ENCODE results near the gene NCOA4.

DNA sequence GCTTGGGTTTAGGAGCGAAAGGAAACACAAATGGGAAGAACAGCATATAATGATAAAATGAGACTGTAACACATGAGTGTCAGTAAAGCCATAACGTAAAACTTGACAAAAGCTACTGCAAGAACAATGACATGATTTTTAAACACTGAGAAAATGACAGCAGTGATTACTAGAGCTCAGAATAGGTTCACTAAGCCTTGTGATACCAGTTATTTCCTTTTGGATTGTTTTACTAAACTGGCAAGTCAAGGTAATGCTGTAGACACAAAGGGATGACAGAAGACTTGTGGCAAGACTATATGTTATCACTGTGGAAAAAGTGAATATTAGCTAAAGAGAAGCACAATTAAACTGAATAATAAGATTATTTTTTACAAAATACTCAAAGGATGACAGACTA lies 12.7 kb downstream of the NCOA4 start:
- TF ChIP-seq, protein P1, sequence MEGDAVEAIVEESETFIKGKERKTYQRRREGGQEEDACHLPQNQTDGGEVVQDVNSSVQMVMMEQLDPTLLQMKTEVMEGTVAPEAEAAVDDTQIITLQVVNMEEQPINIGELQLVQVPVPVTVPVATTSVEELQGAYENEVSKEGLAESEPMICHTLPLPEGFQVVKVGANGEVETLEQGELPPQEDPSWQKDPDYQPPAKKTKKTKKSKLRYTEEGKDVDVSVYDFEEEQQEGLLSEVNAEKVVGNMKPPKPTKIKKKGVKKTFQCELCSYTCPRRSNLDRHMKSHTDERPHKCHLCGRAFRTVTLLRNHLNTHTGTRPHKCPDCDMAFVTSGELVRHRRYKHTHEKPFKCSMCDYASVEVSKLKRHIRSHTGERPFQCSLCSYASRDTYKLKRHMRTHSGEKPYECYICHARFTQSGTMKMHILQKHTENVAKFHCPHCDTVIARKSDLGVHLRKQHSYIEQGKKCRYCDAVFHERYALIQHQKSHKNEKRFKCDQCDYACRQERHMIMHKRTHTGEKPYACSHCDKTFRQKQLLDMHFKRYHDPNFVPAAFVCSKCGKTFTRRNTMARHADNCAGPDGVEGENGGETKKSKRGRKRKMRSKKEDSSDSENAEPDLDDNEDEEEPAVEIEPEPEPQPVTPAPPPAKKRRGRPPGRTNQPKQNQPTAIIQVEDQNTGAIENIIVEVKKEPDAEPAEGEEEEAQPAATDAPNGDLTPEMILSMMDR (IDR thresholded peaks at IDR 0.05): no peak
- TF ChIP-seq POLR2A (IDR thresholded peaks at IDR 0.05): no peak
